Measurements from ENCODE around the gene SOWAHD. TPM values are rescaled to one million over a fixed set of nuclear protein-coding genes. Genes with fewer than 3 reads are reported as not detected.

SOWAHD gene
- total RNA-seq, 1 donor from 2014 or later, result 0.33 TPM

- Histone ChIP-seq H3K4me3 (no peak overlapping the region), H3K36me3 (no peaks in the 10 kb centered on the region), H3K4me1 (no peaks in the 10 kb centered on the region), H3K27me3 (ENCODE audit: low read depth) (no peaks in the 10 kb centered on the region), H3K9me3 (replicated peaks) (no peaks in the 10 kb centered on the region), H3K27ac (replicated peaks) (no peak overlapping the region)
- TF ChIP-seq CTCF (IDR thresholded peaks at IDR 0.05; ENCODE audit: borderline replicate concordance), result no peak
- no peak for DNase-seq
- intact Hi-C loops (cut with micrococcal nuclease), result loop anchor here (10.0 kb wide), 1 partner anchor 212 kb away; no protein-coding TSS in a partner anchor
Observed at GRCh38 chrX:119726900-119727555, 31.4 kb upstream of the SOWAHD start.

- H3K27ac ChIP-seq (replicated peaks), result no peak overlapping the region
- no peaks in the 10 kb centered on the region for H3K9me3 ChIP-seq (replicated peaks)
- no peaks in the 10 kb centered on the region for H3K27me3 ChIP-seq (ENCODE audit: low read depth)
- no peak for DNase-seq
- no peaks in the 10 kb centered on the region for H3K4me1 ChIP-seq
- H3K4me3 ChIP-seq, result no peak overlapping the region
- H3K36me3 ChIP-seq, result no peaks in the 10 kb centered on the region
- TF ChIP-seq CTCF (IDR thresholded peaks at IDR 0.05; ENCODE audit: borderline replicate concordance), result no peak
- intact Hi-C loops (cut with micrococcal nuclease), result loop anchor here (10.0 kb wide), 1 partner anchor 214 kb away; no protein-coding TSS in a partner anchor
Observed at GRCh38 chrX:119728487-119728886, 29.9 kb upstream of the SOWAHD start.

- DNase-seq, result peak; percentile 26
- peak; percentile 68 for TF ChIP-seq CTCF (IDR thresholded peaks at IDR 0.05; ENCODE audit: borderline replicate concordance)
- H3K36me3 ChIP-seq, result no peaks in the 10 kb centered on the region
- H3K27ac ChIP-seq (replicated peaks), result no peak overlapping the region
- H3K4me3 ChIP-seq, result no peak overlapping the region
- H3K9me3 ChIP-seq (replicated peaks), result no peaks in the 10 kb centered on the region
- no peaks in the 10 kb centered on the region for H3K4me1 ChIP-seq
- H3K27me3 ChIP-seq (ENCODE audit: low read depth), result no peaks in the 10 kb centered on the region
- intact Hi-C loops (cut with micrococcal nuclease), result loop anchor here (10.0 kb wide), 1 partner anchor 215 kb away; no protein-coding TSS in a partner anchor
Observed at GRCh38 chrX:119729408-119730201, 28.8 kb upstream of the SOWAHD start.

- no peaks in the 10 kb centered on the region for H3K27me3 ChIP-seq (ENCODE audit: low read depth)
- H3K9me3 ChIP-seq (replicated peaks), result no peaks in the 10 kb centered on the region
- no peak overlapping the region for H3K4me3 ChIP-seq
- peak overlapping the region; percentile 55 for H3K27ac ChIP-seq (replicated peaks)
- H3K4me1 ChIP-seq, result peaks cover 6% of the 10 kb centered on the region
- no peaks in the 10 kb centered on the region for H3K36me3 ChIP-seq
- TF ChIP-seq CTCF (IDR thresholded peaks at IDR 0.05; ENCODE audit: borderline replicate concordance), result no peak
- intact Hi-C loops (cut with micrococcal nuclease), result no loop called here
- peak; percentile 66 for DNase-seq
Observed at GRCh38 chrX:119734897-119735339, 23.5 kb upstream of the SOWAHD start.

GRCh38 chrX:119735467-119735866 lies 22.9 kb upstream of the SOWAHD start:
- Histone ChIP-seq H3K9me3 (replicated peaks) (no peaks in the 10 kb centered on the region), H3K4me3 (no peak overlapping the region), H3K36me3 (no peaks in the 10 kb centered on the region), H3K4me1 (peaks cover 6% of the 10 kb centered on the region), H3K27me3 (ENCODE audit: low read depth) (no peaks in the 10 kb centered on the region), H3K27ac (replicated peaks) (peak overlapping the region; percentile 55)
- TF ChIP-seq CTCF (IDR thresholded peaks at IDR 0.05; ENCODE audit: borderline replicate concordance), result no peak
- no peak for DNase-seq
- intact Hi-C loops (cut with micrococcal nuclease), result no loop called here
